K562 (cell line): ENCODE data around the gene SLIRP. TPM values are rescaled to one million over a fixed set of nuclear protein-coding genes. Genes with fewer than 3 reads are reported as not detected.
A peak's percentile ranks its signal among the peaks of the same experiment; 100 is the strongest.

ENCODE experiments used
- CBX1 ChIP-seq: sonication (generic); IDR thresholded peaks from 2 replicates; pipeline ENCODE4 v1.6.1; 2016; ENCODE audit warnings: antibody characterized with exemption, low read depth, mild to moderate bottlenecking
- MEF2A ChIP-seq: IDR thresholded peaks from 2 replicates; pipeline ENCODE4 v1.6.1; 2011; ENCODE audit warnings: low read depth, mild to moderate bottlenecking, low read length, moderate library complexity; ENCODE audit not compliant: control insufficient read depth
- NBN ChIP-seq: fragments of 450-650 bp; IDR thresholded peaks from 2 replicates; pipeline ENCODE4 v1.6.1; 2016; ENCODE audit warnings: low read depth, mild to moderate bottlenecking
- NCOA4 ChIP-seq: fragments of 450-650 bp; IDR thresholded peaks from 2 replicates; pipeline ENCODE4 v1.6.1; 2018; ENCODE audit warnings: mild to moderate bottlenecking; ENCODE audit not compliant: partially characterized antibody
- PRMT5 ChIP-seq: sonication (generic); formaldehyde crosslinking; IDR thresholded peaks from 2 replicates; pipeline ENCODE4 v1.5.0; 2020; ENCODE audit warnings: missing genetic modification reagents
- RUNX1 ChIP-seq: sonication (generic); IDR thresholded peaks from 2 replicates; pipeline ENCODE4 v1.6.1; 2016; ENCODE audit warnings: antibody characterized with exemption, low read depth
- SMAD1 ChIP-seq: fragments of 150-350 bp; IDR thresholded peaks from 2 replicates; pipeline ENCODE4 v1.6.1; 2014; ENCODE audit warnings: low read length, low read depth; ENCODE audit not compliant: partially characterized antibody
- XRCC3 ChIP-seq: fragments of 450-650 bp; IDR thresholded peaks from 2 replicates; pipeline ENCODE4 v1.6.1; 2017; ENCODE audit warnings: mild to moderate bottlenecking, moderate library complexity
- polyA plus RNA-seq, 8 experiments: library from polyadenylated mRNA; depleted of rRNA in 4 of 8; stranded (reverse) in 5 of 8; unstranded in 3 of 8; fragments of >200 nt; fragmentation: Nextera tagmentation in 2 of 8; fragmentation: Illumina TruSeq in 1 of 8; extraction: Ambion mirVana in 2 of 8; extraction: Trizol in 1 of 8; gene quantifications; 2 replicates each; pipeline versions ENCODE4 v1.2.1 to v1.2.3, GENCODE V29; 2011 to 2014; ENCODE audit warnings: inconsistent platforms in 1 of 8, missing spikeins in 1 of 8
- total RNA-seq, 7 experiments: library from RNA; depleted of rRNA in 6 of 7; stranded (reverse); fragments of >200 nt in 6 of 7; fragmentation: Illumina TruSeq in 2 of 7; extraction: Trizol in 2 of 7; gene quantifications; 2 replicates each; pipeline versions ENCODE4 v1.2.1 to v1.2.3, GENCODE V29; 2011 to 2021; ENCODE audit warnings: low replicate concordance in 1 of 7
- TF ChIP-seq, protein P1 (sequence below): fragments of 450-650 bp; IDR thresholded peaks from 2 replicates; pipeline ENCODE4 v1.6.1; 2016; ENCODE audit warnings: mild to moderate bottlenecking, moderate library complexity
- TF ChIP-seq, protein P2 (sequence below): fragments of 450-650 bp; formaldehyde crosslinking; IDR thresholded peaks from 2 replicates; pipeline ENCODE4 v1.4.0; 2020; ENCODE audit warnings: mild to moderate bottlenecking, moderate library complexity
- TF ChIP-seq, protein P3 (sequence below): sonication (generic); formaldehyde crosslinking; IDR thresholded peaks from 2 replicates; pipeline ENCODE4 v1.8.1; 2023; ENCODE audit warnings: mild to moderate bottlenecking, missing genetic modification reagents

The SLIRP gene
- total and polyA plus RNA-seq, 9 of the 15 experiments (the other 6 are each of a cell fraction or from before 2014, with no cell fraction given) = 251 to 1,905 (median 491) TPM

DNA sequence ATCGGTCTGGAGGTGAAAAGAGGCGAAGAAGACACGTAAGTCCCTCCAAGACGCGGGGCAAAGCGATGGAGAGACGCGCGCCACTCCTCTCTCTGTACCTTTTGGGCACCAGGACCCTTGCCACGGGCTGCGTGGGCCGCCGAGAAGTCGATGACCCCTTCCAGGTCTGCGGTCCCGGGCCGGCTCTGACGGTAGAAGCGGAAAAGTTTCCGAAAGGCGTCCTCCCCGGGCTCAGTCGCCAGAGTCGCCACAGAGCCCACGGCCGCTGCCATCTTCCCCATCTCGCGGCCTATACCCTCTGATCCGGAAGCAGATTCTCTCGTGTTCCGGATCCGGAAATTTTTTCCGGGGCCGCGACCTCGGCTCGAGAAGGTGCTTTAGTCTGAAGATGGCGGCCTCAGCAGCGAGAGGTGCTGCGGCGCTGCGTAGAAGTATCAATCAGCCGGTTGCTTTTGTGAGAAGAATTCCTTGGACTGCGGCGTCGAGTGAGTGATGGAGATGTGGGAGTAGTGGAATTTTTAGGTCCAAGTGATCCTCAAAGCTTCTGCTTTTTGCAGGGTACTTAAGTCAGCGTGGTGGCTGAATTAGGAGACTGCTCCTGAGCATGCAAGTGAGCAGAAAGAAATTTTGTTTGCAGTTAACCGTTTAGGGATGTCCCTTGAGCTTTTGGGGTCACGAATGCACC, at the start of gene SLIRP, which contains the start of gene ALKBH1 (continued):
- TF ChIP-seq, protein P1, sequence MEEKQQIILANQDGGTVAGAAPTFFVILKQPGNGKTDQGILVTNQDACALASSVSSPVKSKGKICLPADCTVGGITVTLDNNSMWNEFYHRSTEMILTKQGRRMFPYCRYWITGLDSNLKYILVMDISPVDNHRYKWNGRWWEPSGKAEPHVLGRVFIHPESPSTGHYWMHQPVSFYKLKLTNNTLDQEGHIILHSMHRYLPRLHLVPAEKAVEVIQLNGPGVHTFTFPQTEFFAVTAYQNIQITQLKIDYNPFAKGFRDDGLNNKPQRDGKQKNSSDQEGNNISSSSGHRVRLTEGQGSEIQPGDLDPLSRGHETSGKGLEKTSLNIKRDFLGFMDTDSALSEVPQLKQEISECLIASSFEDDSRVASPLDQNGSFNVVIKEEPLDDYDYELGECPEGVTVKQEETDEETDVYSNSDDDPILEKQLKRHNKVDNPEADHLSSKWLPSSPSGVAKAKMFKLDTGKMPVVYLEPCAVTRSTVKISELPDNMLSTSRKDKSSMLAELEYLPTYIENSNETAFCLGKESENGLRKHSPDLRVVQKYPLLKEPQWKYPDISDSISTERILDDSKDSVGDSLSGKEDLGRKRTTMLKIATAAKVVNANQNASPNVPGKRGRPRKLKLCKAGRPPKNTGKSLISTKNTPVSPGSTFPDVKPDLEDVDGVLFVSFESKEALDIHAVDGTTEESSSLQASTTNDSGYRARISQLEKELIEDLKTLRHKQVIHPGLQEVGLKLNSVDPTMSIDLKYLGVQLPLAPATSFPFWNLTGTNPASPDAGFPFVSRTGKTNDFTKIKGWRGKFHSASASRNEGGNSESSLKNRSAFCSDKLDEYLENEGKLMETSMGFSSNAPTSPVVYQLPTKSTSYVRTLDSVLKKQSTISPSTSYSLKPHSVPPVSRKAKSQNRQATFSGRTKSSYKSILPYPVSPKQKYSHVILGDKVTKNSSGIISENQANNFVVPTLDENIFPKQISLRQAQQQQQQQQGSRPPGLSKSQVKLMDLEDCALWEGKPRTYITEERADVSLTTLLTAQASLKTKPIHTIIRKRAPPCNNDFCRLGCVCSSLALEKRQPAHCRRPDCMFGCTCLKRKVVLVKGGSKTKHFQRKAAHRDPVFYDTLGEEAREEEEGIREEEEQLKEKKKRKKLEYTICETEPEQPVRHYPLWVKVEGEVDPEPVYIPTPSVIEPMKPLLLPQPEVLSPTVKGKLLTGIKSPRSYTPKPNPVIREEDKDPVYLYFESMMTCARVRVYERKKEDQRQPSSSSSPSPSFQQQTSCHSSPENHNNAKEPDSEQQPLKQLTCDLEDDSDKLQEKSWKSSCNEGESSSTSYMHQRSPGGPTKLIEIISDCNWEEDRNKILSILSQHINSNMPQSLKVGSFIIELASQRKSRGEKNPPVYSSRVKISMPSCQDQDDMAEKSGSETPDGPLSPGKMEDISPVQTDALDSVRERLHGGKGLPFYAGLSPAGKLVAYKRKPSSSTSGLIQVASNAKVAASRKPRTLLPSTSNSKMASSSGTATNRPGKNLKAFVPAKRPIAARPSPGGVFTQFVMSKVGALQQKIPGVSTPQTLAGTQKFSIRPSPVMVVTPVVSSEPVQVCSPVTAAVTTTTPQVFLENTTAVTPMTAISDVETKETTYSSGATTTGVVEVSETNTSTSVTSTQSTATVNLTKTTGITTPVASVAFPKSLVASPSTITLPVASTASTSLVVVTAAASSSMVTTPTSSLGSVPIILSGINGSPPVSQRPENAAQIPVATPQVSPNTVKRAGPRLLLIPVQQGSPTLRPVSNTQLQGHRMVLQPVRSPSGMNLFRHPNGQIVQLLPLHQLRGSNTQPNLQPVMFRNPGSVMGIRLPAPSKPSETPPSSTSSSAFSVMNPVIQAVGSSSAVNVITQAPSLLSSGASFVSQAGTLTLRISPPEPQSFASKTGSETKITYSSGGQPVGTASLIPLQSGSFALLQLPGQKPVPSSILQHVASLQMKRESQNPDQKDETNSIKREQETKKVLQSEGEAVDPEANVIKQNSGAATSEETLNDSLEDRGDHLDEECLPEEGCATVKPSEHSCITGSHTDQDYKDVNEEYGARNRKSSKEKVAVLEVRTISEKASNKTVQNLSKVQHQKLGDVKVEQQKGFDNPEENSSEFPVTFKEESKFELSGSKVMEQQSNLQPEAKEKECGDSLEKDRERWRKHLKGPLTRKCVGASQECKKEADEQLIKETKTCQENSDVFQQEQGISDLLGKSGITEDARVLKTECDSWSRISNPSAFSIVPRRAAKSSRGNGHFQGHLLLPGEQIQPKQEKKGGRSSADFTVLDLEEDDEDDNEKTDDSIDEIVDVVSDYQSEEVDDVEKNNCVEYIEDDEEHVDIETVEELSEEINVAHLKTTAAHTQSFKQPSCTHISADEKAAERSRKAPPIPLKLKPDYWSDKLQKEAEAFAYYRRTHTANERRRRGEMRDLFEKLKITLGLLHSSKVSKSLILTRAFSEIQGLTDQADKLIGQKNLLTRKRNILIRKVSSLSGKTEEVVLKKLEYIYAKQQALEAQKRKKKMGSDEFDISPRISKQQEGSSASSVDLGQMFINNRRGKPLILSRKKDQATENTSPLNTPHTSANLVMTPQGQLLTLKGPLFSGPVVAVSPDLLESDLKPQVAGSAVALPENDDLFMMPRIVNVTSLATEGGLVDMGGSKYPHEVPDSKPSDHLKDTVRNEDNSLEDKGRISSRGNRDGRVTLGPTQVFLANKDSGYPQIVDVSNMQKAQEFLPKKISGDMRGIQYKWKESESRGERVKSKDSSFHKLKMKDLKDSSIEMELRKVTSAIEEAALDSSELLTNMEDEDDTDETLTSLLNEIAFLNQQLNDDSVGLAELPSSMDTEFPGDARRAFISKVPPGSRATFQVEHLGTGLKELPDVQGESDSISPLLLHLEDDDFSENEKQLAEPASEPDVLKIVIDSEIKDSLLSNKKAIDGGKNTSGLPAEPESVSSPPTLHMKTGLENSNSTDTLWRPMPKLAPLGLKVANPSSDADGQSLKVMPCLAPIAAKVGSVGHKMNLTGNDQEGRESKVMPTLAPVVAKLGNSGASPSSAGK = no peak
- TF ChIP-seq, protein P2, sequence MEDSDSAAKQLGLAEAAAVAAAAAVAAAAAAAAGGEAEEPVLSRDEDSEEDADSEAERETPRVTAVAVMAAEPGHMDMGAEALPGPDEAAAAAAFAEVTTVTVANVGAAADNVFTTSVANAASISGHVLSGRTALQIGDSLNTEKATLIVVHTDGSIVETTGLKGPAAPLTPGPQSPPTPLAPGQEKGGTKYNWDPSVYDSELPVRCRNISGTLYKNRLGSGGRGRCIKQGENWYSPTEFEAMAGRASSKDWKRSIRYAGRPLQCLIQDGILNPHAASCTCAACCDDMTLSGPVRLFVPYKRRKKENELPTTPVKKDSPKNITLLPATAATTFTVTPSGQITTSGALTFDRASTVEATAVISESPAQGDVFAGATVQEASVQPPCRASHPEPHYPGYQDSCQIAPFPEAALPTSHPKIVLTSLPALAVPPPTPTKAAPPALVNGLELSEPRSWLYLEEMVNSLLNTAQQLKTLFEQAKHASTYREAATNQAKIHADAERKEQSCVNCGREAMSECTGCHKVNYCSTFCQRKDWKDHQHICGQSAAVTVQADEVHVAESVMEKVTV (CRISPR knock-in tag) = no peak
- TF ChIP-seq CBX1 (0 out of 2 replicates have a peak, but pooled peaks have one; percentile 29), XRCC3 (no peak), PRMT5 (no peak), SMAD1 (peak; percentile 33), MEF2A (no peak), RUNX1 (no peak), NBN (no peak), NCOA4 (no peak)
- TF ChIP-seq, protein P3, sequence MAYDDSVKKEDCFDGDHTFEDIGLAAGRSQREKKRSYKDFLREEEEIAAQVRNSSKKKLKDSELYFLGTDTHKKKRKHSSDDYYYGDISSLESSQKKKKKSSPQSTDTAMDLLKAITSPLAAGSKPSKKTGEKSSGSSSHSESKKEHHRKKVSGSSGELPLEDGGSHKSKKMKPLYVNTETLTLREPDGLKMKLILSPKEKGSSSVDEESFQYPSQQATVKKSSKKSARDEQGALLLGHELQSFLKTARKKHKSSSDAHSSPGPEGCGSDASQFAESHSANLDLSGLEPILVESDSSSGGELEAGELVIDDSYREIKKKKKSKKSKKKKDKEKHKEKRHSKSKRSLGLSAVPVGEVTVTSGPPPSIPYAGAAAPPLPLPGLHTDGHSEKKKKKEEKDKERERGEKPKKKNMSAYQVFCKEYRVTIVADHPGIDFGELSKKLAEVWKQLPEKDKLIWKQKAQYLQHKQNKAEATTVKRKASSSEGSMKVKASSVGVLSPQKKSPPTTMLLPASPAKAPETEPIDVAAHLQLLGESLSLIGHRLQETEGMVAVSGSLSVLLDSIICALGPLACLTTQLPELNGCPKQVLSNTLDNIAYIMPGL = peak; percentile 55; the same call in 1 of the 2 replicates
